BE2C (cell line): ENCODE results near the gene IKBKE.

Experiments used
- DNase-seq: peaks from one replicate; pipeline ENCODE4 v3.0.0-alpha.2; 2020
- H3K27me3 ChIP-seq: fragments of 250-450 bp; sonication (Bioruptor Pico); 2 replicates; pipeline ENCODE4 v1.5.1; 2020; ENCODE audit warnings: mild to moderate bottlenecking
- H3K36me3 ChIP-seq: fragments of 250-450 bp; sonication (Bioruptor Pico); 2 replicates; pipeline ENCODE4 v1.5.1; 2020; ENCODE audit warnings: mild to moderate bottlenecking
- H3K4me1 ChIP-seq: fragments of 250-450 bp; sonication (Bioruptor Pico); 2 replicates; pipeline ENCODE4 v1.5.1; 2020
- H3K4me3 ChIP-seq: 2 replicates; pipeline ENCODE4 v1.5.1; 2011; ENCODE audit warnings: low read depth, low read length
- H3K9me3 ChIP-seq: fragments of 250-450 bp; sonication (Bioruptor Pico); 2 replicates; pipeline ENCODE4 v1.5.1; 2020
- TF ChIP-seq, protein P1 (sequence below): IDR thresholded peaks from 2 replicates; pipeline ENCODE4 v1.5.1; 2012; ENCODE audit warnings: mild to moderate bottlenecking, low read depth, low read length

IKBKE gene

DNA sequence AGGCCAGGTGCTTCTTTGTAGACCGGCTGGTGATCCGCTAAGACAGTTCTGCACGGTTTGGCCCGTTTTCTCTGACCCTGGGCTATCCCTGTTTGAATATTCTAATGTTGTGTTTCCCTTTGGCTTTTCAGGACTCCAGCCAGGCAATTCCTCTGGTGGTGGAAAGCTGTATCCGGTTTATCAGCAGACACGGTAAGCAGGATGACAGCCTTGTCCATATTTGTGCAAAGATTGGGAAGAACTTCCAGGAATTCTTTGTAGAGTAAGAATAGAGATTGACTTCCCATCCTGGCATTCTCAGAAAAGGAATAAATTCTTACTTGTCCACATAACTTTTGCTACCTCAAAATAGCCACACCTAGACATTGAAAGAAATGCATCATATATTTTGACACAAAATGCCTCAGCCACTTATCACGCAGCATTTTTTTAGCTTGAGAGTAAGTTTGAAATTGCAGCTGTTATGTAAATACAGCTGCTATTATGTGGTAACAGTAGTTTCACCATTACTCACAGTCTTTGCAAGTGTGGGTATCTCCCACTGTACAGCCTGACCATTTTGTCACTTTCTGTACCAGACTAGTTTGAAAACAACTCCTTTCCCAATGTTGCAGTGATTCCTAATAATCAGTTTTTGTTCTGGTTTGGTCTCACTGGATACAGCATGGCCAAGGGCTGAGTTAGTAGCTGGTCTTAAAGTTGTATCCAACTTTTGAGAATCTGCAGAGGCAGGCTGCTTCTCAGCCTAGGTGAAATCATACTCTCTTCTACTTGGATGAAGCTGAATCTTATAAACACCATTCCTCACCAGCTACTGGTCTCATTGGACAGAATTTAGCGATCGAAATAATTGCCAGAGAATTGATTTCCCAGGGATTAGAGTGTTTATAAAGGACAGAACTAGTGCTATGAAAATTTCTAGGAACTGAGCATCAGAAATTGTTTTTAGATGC is 40.0 kb upstream of the IKBKE start:
- TF ChIP-seq, protein P1, sequence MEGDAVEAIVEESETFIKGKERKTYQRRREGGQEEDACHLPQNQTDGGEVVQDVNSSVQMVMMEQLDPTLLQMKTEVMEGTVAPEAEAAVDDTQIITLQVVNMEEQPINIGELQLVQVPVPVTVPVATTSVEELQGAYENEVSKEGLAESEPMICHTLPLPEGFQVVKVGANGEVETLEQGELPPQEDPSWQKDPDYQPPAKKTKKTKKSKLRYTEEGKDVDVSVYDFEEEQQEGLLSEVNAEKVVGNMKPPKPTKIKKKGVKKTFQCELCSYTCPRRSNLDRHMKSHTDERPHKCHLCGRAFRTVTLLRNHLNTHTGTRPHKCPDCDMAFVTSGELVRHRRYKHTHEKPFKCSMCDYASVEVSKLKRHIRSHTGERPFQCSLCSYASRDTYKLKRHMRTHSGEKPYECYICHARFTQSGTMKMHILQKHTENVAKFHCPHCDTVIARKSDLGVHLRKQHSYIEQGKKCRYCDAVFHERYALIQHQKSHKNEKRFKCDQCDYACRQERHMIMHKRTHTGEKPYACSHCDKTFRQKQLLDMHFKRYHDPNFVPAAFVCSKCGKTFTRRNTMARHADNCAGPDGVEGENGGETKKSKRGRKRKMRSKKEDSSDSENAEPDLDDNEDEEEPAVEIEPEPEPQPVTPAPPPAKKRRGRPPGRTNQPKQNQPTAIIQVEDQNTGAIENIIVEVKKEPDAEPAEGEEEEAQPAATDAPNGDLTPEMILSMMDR: peak; percentile 7; the same call in 1 of the 2 replicates
- H3K4me1 ChIP-seq: no peaks in the 10 kb centered on the region
- no peaks in the 10 kb centered on the region for H3K36me3 ChIP-seq
- H3K9me3 ChIP-seq: no peaks in the 10 kb centered on the region
- no peak overlapping the region for H3K4me3 ChIP-seq
- no peak for DNase-seq
- no peaks in the 10 kb centered on the region for H3K27me3 ChIP-seq

DNA sequence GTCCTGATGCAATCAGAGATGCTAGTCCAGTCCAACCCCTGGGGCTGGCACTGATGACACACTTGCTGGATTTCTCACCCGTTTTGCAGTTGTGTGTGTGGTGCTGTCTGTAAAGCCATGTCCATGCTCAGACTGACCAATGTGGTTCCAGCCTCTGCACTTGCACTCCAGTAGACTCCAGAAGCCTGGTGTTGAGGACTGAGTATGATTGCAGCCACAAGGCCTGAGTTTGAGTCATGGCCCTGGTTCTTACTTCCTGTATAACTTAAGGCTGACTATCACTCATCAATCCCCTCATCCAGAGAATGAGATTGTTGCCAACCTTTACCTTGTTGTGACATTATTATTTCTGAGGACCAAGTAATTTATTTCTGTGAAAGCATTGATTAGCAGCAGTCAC is 34.8 kb upstream of the IKBKE start:
- DNase-seq: no peak
- Histone ChIP-seq H3K27me3 (no peaks in the 10 kb centered on the region), H3K36me3 (no peaks in the 10 kb centered on the region), H3K4me1 (no peaks in the 10 kb centered on the region; the same call in 1 of the 2 replicates), H3K4me3 (no peak overlapping the region), H3K9me3 (no peaks in the 10 kb centered on the region)
- TF ChIP-seq, protein P1: no peak

DNA sequence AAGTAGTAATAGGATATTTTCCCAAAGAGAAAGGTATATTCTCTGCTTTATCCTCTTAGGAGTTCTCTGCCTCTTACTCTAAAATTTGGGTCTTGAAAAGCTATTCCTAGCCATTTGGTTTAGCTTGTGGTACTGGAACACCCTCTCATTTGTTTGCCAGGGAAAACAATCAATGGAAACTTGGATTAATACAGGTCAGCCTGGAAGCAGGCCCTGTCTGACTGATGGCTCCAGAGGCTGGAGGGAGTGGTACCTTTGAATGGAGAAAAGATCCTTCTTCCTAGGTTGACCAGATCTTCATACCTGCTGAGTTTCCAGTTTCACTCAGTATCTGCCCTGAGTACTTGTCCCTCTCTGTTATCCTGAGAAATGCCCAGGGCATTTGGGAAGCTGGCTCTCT is 31.7 kb upstream of the IKBKE start:
- H3K4me3 ChIP-seq: no peak overlapping the region
- TF ChIP-seq, protein P1: no peak

DNA sequence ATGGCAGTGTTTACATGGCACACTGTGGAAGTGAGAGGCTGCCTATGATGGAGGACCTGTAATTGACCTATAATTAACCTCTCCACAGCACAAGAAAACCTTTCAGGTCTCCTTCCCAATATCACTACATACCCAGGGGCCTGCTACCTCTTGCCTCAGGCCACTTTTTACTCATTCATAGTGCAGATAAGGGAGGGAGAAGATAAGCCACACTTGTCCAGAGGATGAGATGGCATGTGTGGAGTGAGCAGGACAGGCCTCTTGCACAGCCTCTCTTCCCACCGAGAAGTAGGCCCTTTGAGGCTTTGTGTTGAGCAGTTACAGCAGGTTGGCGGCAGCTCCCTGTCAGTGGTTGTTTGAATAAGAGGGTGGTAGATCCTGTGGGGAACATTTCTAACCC is 31.1 kb upstream of the IKBKE start:
- TF ChIP-seq, protein P1: no peak
- H3K4me3 ChIP-seq: no peak overlapping the region
- H3K27me3 ChIP-seq: no peaks in the 10 kb centered on the region
- H3K9me3 ChIP-seq: no peaks in the 10 kb centered on the region
- no peaks in the 10 kb centered on the region for H3K36me3 ChIP-seq
- no peaks in the 10 kb centered on the region; the same call in 1 of the 2 replicates for H3K4me1 ChIP-seq
- DNase-seq: no peak

More for the DNA sequence above, 31.7 kb upstream of the IKBKE start:
- Histone ChIP-seq H3K36me3 (no peaks in the 10 kb centered on the region), H3K9me3 (no peaks in the 10 kb centered on the region), H3K27me3 (no peaks in the 10 kb centered on the region), H3K4me1 (no peaks in the 10 kb centered on the region; the same call in 1 of the 2 replicates)
- DNase-seq: no peak

DNA sequence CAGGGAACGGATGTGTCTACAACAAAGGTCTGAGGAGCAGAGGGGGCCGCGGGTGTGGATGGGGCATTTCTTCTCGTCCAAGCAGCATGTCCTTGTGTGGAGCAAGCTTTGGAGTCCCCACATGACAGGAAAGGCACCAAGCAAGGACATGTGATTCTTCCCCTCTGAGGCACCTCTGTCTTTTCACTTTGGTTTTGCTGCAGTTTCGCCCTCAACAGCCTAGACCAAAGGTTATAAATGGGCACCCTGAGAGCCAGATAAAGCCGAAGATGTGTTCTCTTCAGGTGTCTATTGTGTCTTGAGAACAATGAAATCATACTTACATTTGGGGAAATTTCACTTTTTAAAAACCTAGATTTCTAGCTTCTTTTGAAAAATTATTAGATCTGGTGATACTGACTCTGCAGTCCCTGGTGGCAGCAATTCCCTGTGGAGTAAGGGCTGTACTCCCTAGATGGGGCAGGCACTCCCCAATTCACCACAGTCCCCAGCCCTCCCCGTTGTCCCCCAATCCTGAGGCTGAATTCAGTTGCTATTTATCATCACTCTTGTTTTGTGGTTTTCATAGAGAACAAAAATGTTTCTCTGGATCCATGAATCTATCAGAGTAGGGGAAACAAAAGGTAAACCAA is 28.8 kb upstream of the IKBKE start:
- peaks cover 4% of the 10 kb centered on the region; the same call in 1 of the 2 replicates for H3K4me1 ChIP-seq
- no peak for DNase-seq
- H3K9me3 ChIP-seq: no peaks in the 10 kb centered on the region
- TF ChIP-seq, protein P1: no peak
- no peaks in the 10 kb centered on the region for H3K36me3 ChIP-seq
- H3K27me3 ChIP-seq: no peaks in the 10 kb centered on the region
- H3K4me3 ChIP-seq: no peak overlapping the region
